Small intestine (tissue), 7 donors: Measurements from ENCODE around the gene PCDH11X. TPM values are rescaled to one million over a fixed set of nuclear protein-coding genes. Genes with fewer than 3 reads are reported as not detected.
"Not testable (repeated sequence)": the region's sequence is repeated elsewhere in the genome, so short reads cannot be mapped to it uniquely, and the experiment has no call there.

ENCODE experiments used
- DNase-seq, 2 donors: peaks; one replicate each; pipeline versions ENCODE4 v3.0.0 to v3.0.0-alpha.2; 2013
- FAIRE-seq: peaks from 2 replicates; lab custom pipeline; 2012; peaks lifted over from hg19 to GRCh38; lab: Jason Lieb, UNC
- H3K27ac ChIP-seq, 3 donors: one replicate each; pipeline ENCODE4 v1.5.1; 2013; ENCODE audit warnings: low read length in 2 of 3, mild to moderate bottlenecking in 2 of 3, control low read depth in 1 of 3, inconsistent platforms in 1 of 3, low read depth in 1 of 3, moderate library complexity in 1 of 3
- H3K27me3 ChIP-seq, 3 donors: one replicate each; pipeline ENCODE4 v1.6.1; 2013; ENCODE audit warnings: low read length in 3 of 3, inconsistent platforms in 1 of 3; ENCODE audit not compliant: control insufficient read depth in 3 of 3, insufficient read depth in 3 of 3
- H3K36me3 ChIP-seq, 3 donors: one replicate each; pipeline ENCODE4 v1.6.1; 2013; ENCODE audit warnings: low read length in 3 of 3, inconsistent platforms in 1 of 3, low read depth in 1 of 3, mild to moderate bottlenecking in 1 of 3, moderate library complexity in 1 of 3; ENCODE audit not compliant: control insufficient read depth in 3 of 3, insufficient read depth in 2 of 3
- H3K4me1 ChIP-seq, 3 donors: one replicate each; pipeline ENCODE4 v1.6.1; 2013; ENCODE audit warnings: low read length in 2 of 3, inconsistent platforms in 1 of 3, low read depth in 1 of 3, mild to moderate bottlenecking in 1 of 3, moderate library complexity in 1 of 3; ENCODE audit not compliant: control insufficient read depth in 3 of 3, insufficient read depth in 2 of 3
- H3K4me3 ChIP-seq, 3 donors: one replicate each; pipeline ENCODE4 v1.5.1; 2013; ENCODE audit warnings: low read length in 3 of 3, control low read depth in 1 of 3, inconsistent platforms in 1 of 3, low read depth in 1 of 3, mild to moderate bottlenecking in 1 of 3, moderate library complexity in 1 of 3
- H3K9me3 ChIP-seq, 2 donors: one replicate each; pipeline ENCODE4 v1.6.1; 2013; ENCODE audit warnings: low read depth in 1 of 2, low read length in 1 of 2; ENCODE audit not compliant: control insufficient read depth in 2 of 2, insufficient read depth in 1 of 2
- WGBS, 3 donors: extraction: QIAGEN DNeasy Blood & Tissue Kit; methylation state at CpG; one replicate each; pipeline ENCODE4 v1.1.7; 2013; 5-methylcytosine and 5-hydroxymethylcytosine counted together
- polyA plus RNA-seq, 4 donors: library from polyadenylated mRNA; stranded (reverse) in 3 of 4; unstranded in 1 of 4; fragments of 200-250 nt in 3 of 4; fragments of 120-200 nt in 1 of 4; gene quantifications; one replicate each; pipeline versions ENCODE4 v1.2.1 to v1.2.3, GENCODE V29; 2013
- donor health status: healthy with polysubstance abuse.
- donor health status: control.
- donor health status: control.
- donor health status: Bipolar disorder and iron deficiency.
- donor health status: healthy.

Gene PCDH11X
- polyA plus RNA-seq, 4 donors, result 0.01 to 0.03 TPM; not detected in 2

GRCh38 chrX:91781553-91782298 is 2.6 kb downstream of the PCDH11X start:
- H3K36me3 ChIP-seq, H3K27me3 ChIP-seq, H3K9me3 ChIP-seq, DNase-seq, H3K4me3 ChIP-seq, FAIRE-seq, H3K27ac ChIP-seq, H3K4me1 ChIP-seq: not testable (repeated sequence)
- 5 to 15% (median 13%) methylated on average over 22 to 48 of the region's 58 CpGs for WGBS, 3 donors

GRCh38 chrX:91782825-91783224 is 3.6 kb downstream of the PCDH11X start:
- DNase-seq, FAIRE-seq, H3K4me3 ChIP-seq, H3K27me3 ChIP-seq, H3K27ac ChIP-seq, H3K4me1 ChIP-seq, H3K9me3 ChIP-seq, H3K36me3 ChIP-seq: not testable (repeated sequence)
- 2 to 8% (median 6%) methylated on average over 4 to 6 of the region's 8 CpGs for WGBS, 3 donors

GRCh38 chrX:91817537-91817936 is 38.4 kb downstream of the PCDH11X start:
- not testable (repeated sequence) for H3K4me1 ChIP-seq, H3K4me3 ChIP-seq, H3K36me3 ChIP-seq, DNase-seq, FAIRE-seq, H3K9me3 ChIP-seq, H3K27me3 ChIP-seq, H3K27ac ChIP-seq
- 61 to 70% (median 67%) methylated on average over 3 of the region's 3 CpGs for WGBS, 3 donors

GRCh38 chrX:91825321-91825720 is 46.1 kb downstream of the PCDH11X start:
- not testable (repeated sequence) for H3K36me3 ChIP-seq, H3K27me3 ChIP-seq, H3K4me1 ChIP-seq, FAIRE-seq, H3K27ac ChIP-seq, H3K4me3 ChIP-seq, DNase-seq, H3K9me3 ChIP-seq
- WGBS, 3 donors, result 88 to 94% (median 92%) methylated on average over 17 to 24 of the region's 24 CpGs
